B cell (primary cell): ENCODE data around the gene HERC2. TPM values are rescaled to one million over a fixed set of nuclear protein-coding genes. Genes with fewer than 3 reads are reported as not detected.

Experiments used
- ATAC-seq: fragments of 200-7000 bp; cut with Tn5 transposase; one replicate; pipeline ENCODE4 v1.10.0; 2021; ENCODE audit warnings: low read depth, mild to moderate bottlenecking, moderate number of reproducible peaks, moderate library complexity
- CTCF ChIA-PET: fragments of 350-600 bp; sonication (Branson Sonifier 250); formaldehyde crosslinking; loops from one replicate; lab custom pipeline; 2021; ENCODE audit warnings: antibody characterized with exemption, inconsistent platforms; lab: Charles Lee
- POLR2A ChIA-PET: fragments of 350-600 bp; sonication (Branson Sonifier 250); formaldehyde crosslinking; loops from one replicate; lab custom pipeline; 2021; ENCODE audit warnings: antibody characterized with exemption; lab: Charles Lee
- DNase-seq: peaks from one replicate; pipeline ENCODE4 v3.0.0; 2013
- H2AFZ ChIP-seq: 2 replicates; pipeline ENCODE4 v1.6.1; 2012; ENCODE audit warnings: mild to moderate bottlenecking, low read depth, low read length; ENCODE audit not compliant: insufficient read depth, poor library complexity, severe bottlenecking
- H3K27ac ChIP-seq, 2 donors: 1 replicate in 1 of 2; 2 replicates in 1 of 2; pipeline ENCODE4 v1.5.1; 2012 to 2013; ENCODE audit warnings: low read length in 2 of 2, mild to moderate bottlenecking in 2 of 2, moderate library complexity in 1 of 2
- H3K27me3 ChIP-seq, 4 experiments: fragments of 200-600 bp in 1 of 4; sonication (generic) in 1 of 4; replicated peaks in 1 of 4; 1 replicate in 2 of 4; 2 replicates in 2 of 4; pipeline versions ENCODE4 v1.6.1 to v1.7.0; 2013 to 2016; ENCODE audit warnings: low read length in 3 of 4, mild to moderate bottlenecking in 2 of 4, mixed read lengths in 1 of 4, moderate library complexity in 1 of 4; ENCODE audit not compliant: insufficient read depth in 4 of 4, control insufficient read depth in 3 of 4; ENCODE audit errors: control extremely low read depth in 1 of 4
- H3K36me3 ChIP-seq, 2 experiments: replicated peaks in 1 of 2; 1 replicate in 1 of 2; 2 replicates in 1 of 2; pipeline versions ENCODE4 v1.6.1 to v1.7.1; 2013; ENCODE audit warnings: low read length in 1 of 2; ENCODE audit not compliant: insufficient read depth in 2 of 2, control insufficient read depth in 1 of 2; ENCODE audit errors: control extremely low read depth in 1 of 2, extremely low read depth in 1 of 2
- H3K4me1 ChIP-seq, 2 donors: fragments of 200-600 bp in 1 of 2; sonication (generic) in 1 of 2; 1 replicate in 1 of 2; 2 replicates in 1 of 2; pipeline versions ENCODE4 v1.5.1 to v1.6.1; 2013 to 2017; ENCODE audit warnings: low read length in 2 of 2; ENCODE audit not compliant: control insufficient read depth in 2 of 2, insufficient read depth in 2 of 2
- H3K4me2 ChIP-seq: replicated peaks from 2 replicates; pipeline ENCODE3; 2012; ENCODE audit warnings: mild to moderate bottlenecking, low read depth, low read length; ENCODE audit not compliant: poor library complexity, severe bottlenecking
- H3K4me3 ChIP-seq, 5 experiments: fragments of 200-600 bp in 1 of 5; sonication (generic) in 1 of 5; 1 replicate in 3 of 5; 2 replicates in 2 of 5; pipeline versions ENCODE4 v1.5.1 to v1.7.0; 2011 to 2016; ENCODE audit warnings: low read length in 4 of 5, mild to moderate bottlenecking in 4 of 5, low read depth in 2 of 5, control low read depth in 1 of 5, moderate library complexity in 1 of 5; ENCODE audit not compliant: insufficient read depth in 1 of 5; ENCODE audit errors: control extremely low read depth in 1 of 5, extremely low read depth in 1 of 5
- H3K79me2 ChIP-seq: fragments of 200-600 bp; sonication (generic); one replicate; pipeline ENCODE4 v1.6.0; 2016; ENCODE audit warnings: low read length; ENCODE audit not compliant: control insufficient read depth, insufficient read depth
- H3K9ac ChIP-seq: fragments of 200-600 bp; sonication (generic); 2 replicates; pipeline ENCODE4 v1.6.1; 2017; ENCODE audit warnings: mild to moderate bottlenecking, low read length, moderate library complexity
- H3K9me3 ChIP-seq, 3 donors: one replicate each; pipeline versions ENCODE4 v1.6.1 to v1.7.1; 2013; ENCODE audit warnings: low read length in 2 of 3; ENCODE audit not compliant: control insufficient read depth in 2 of 3, insufficient read depth in 1 of 3; ENCODE audit errors: control extremely low read depth in 1 of 3
- H4K20me1 ChIP-seq: 2 replicates; pipeline ENCODE4 v1.6.0; 2012; ENCODE audit warnings: mild to moderate bottlenecking, low read length; ENCODE audit not compliant: insufficient read depth, control insufficient read depth, poor library complexity, severe bottlenecking
- H3K27ac Mint-ChIP-seq: one replicate; pipeline ENCODE4 v1.8.0; 2021; ENCODE audit warnings: mixed read lengths
- H3K27me3 Mint-ChIP-seq: one replicate; pipeline ENCODE4 v1.8.0; 2021; ENCODE audit warnings: mixed read lengths
- H3K4me1 Mint-ChIP-seq: one replicate; pipeline ENCODE4 v1.8.0; 2021; ENCODE audit warnings: mixed read lengths
- H3K4me3 Mint-ChIP-seq: one replicate; pipeline ENCODE4 v1.8.0; 2021; ENCODE audit warnings: mixed read lengths
- H3K9me3 Mint-ChIP-seq: one replicate; pipeline ENCODE4 v1.8.0; 2022; ENCODE audit warnings: mixed read lengths; ENCODE audit not compliant: insufficient read depth
- CTCF ChIP-seq: fragments of 200-600 bp; IDR thresholded peaks from one replicate; pipeline ENCODE4 v1.8.0; 2022; ENCODE audit warnings: antibody characterized with exemption, mild to moderate bottlenecking
- EZH2 ChIP-seq: IDR thresholded peaks from 2 replicates; pipeline ENCODE4 v1.6.1; 2012; ENCODE audit warnings: borderline replicate concordance, low read depth, mild to moderate bottlenecking, moderate library complexity, low read length; ENCODE audit not compliant: insufficient read depth, poor library complexity, severe bottlenecking
- WGBS: methylation state at CpG from one replicate; pipeline ENCODE4 v1.1.5; 2013; ENCODE audit warnings: missing lambda C conversion rate; ENCODE audit not compliant: insufficient coverage; 5-methylcytosine and 5-hydroxymethylcytosine counted together
- intact Hi-C: fragments of 100-400 bp; cut with micrococcal nuclease; formaldehyde crosslinking; loops from one replicate; pipeline ENCODE4 v1.10.0; 2022
- polyA plus RNA-seq: library from polyadenylated mRNA; depleted of rRNA; stranded (reverse); fragments of >200 nt; gene quantifications from 2 replicates; pipeline ENCODE4 v1.2.3, GENCODE V29; 2012
- total RNA-seq, 2 donors: library from RNA; stranded (reverse); fragments of 120-200 nt in 1 of 2; gene quantifications; 1 replicate in 1 of 2; 2 replicates in 1 of 2; pipeline versions ENCODE4 v1.2.3 to v1.2.4, GENCODE V29; 2013 to 2022

HERC2 gene
- total and polyA plus RNA-seq, 2 donors (not counting 1 experiment from before 2014, with no cell fraction given), result 31.0 to 52.7 TPM

- no peaks in the 10 kb centered on the region for H3K4me1 ChIP-seq
- CTCF ChIA-PET, result no interaction called here
- POLR2A ChIA-PET, result no interaction called here
- intact Hi-C loops, result no loop called here
- H3K79me2 ChIP-seq, result no peaks in the 10 kb centered on the region
- WGBS, result 91% methylated on average over 3 of the region's 3 CpGs
- H4K20me1 ChIP-seq, result no peaks in the 10 kb centered on the region
- Mint-ChIP-seq H3K4me3 (no peak overlapping the region), H3K4me1 (no peaks in the 10 kb centered on the region), H3K27me3 (no peaks in the 10 kb centered on the region), H3K9me3 (no peaks in the 10 kb centered on the region), H3K27ac (no peak overlapping the region)
- no peak for ATAC-seq
- no peak for TF ChIP-seq EZH2
- TF ChIP-seq CTCF, result no peak
- no peak overlapping the region for H3K9ac ChIP-seq
- no peak overlapping the region for H2AFZ ChIP-seq
- no peak overlapping the region for H3K27ac ChIP-seq
- no peak for DNase-seq
- H3K36me3 ChIP-seq, result peaks cover 1 to 43% of the 10 kb centered on the region in 2 experiments
- H3K4me3 ChIP-seq, result no peak overlapping the region
- H3K4me2 ChIP-seq, result no peak overlapping the region
- H3K9me3 ChIP-seq, result no peaks in the 10 kb centered on the region
- no peaks in the 10 kb centered on the region for H3K27me3 ChIP-seq
Observed at GRCh38 chr15:28164876-28165275, 157.1 kb downstream of the HERC2 start.

- Mint-ChIP-seq H3K27me3 (no peaks in the 10 kb centered on the region), H3K27ac (no peak overlapping the region), H3K4me1 (no peaks in the 10 kb centered on the region), H3K9me3 (peaks cover 5% of the 10 kb centered on the region), H3K4me3 (no peak overlapping the region)
- H3K4me2 ChIP-seq, result no peak overlapping the region
- H2AFZ ChIP-seq, result no peak overlapping the region
- 98% methylated on average over 4 of the region's 4 CpGs for WGBS
- peaks cover 0 to 8% (median 2%) of the 10 kb centered on the region in 3 donors for H3K9me3 ChIP-seq
- H3K36me3 ChIP-seq, result peaks cover 0 to 5% of the 10 kb centered on the region in 2 experiments
- CTCF ChIA-PET, result no interaction called here
- POLR2A ChIA-PET, result no interaction called here
- H4K20me1 ChIP-seq, result no peaks in the 10 kb centered on the region
- H3K27ac ChIP-seq, result no peak overlapping the region
- H3K4me3 ChIP-seq, result no peak overlapping the region
- H3K9ac ChIP-seq, result no peak overlapping the region
- no peaks in the 10 kb centered on the region for H3K4me1 ChIP-seq
- TF ChIP-seq CTCF (no peak), EZH2 (no peak)
- DNase-seq (no peak), ATAC-seq (no peak)
- H3K27me3 ChIP-seq, result no peaks in the 10 kb centered on the region
- intact Hi-C loops, result no loop called here
- no peaks in the 10 kb centered on the region for H3K79me2 ChIP-seq
Observed at GRCh38 chr15:28154283-28154682, 167.7 kb downstream of the HERC2 start.
